Testis (tissue), 2 donors: ENCODE results near the gene CDK5RAP2.

Source experiments
- CTCF ChIP-seq, 3 experiments: fragments of 450-650 bp in 2 of 3; fragments of 200-600 bp in 1 of 3; sonication (generic) in 1 of 3; IDR thresholded peaks; one replicate each; pipeline ENCODE4 v1.5.1; 2016 to 2019; ENCODE audit warnings: antibody characterized with exemption in 3 of 3, mild to moderate bottlenecking in 2 of 3, moderate library complexity in 1 of 3
- POLR2A ChIP-seq: fragments of 450-650 bp; IDR thresholded peaks from one replicate; pipeline ENCODE4 v1.6.1; 2017; ENCODE audit warnings: antibody characterized with exemption, mild to moderate bottlenecking, moderate library complexity

- no peak for TF ChIP-seq POLR2A
- no peak for TF ChIP-seq CTCF (IDR thresholded peaks at IDR 0.05)
These were observed 37.3 kb upstream of the CDK5RAP2 start for GRCh38 chr9:120616966-120617935.
